IMR-90 (cell line): Measurements from ENCODE around the gene COPZ2. TPM values are rescaled to one million over a fixed set of nuclear protein-coding genes. Genes with fewer than 3 reads are reported as not detected.

Experiments
- ATAC-seq: fragments of 200-7000 bp; cut with Tn5 transposase; 2 replicates; pipeline ENCODE4 v1.9.1; 2020; ENCODE audit warnings: low read depth, mild to moderate bottlenecking, moderate library complexity
- BruUV-seq: library from RNA; stranded (reverse); fragments of 400-500 nt; replicated peaks from 2 replicates; lab custom pipeline; 2021; lab: Mats Ljungman, UMichigan
- CTCF ChIA-PET: fragments of 300-600 bp; formaldehyde crosslinking; extraction: SDS; loops from one replicate; lab custom pipeline; 2021; ENCODE audit warnings: antibody characterized with exemption; lab: Yijun Ruan, JAX
- POLR2A ChIA-PET: fragments of 300-600 bp; sonication (Branson Sonifier 250); formaldehyde crosslinking; loops from one replicate; lab custom pipeline; 2022; ENCODE audit warnings: antibody characterized with exemption; ENCODE audit not compliant: unreplicated experiment; lab: Charles Lee
- DNase-seq: peaks from one replicate; pipeline ENCODE4 v3.0.0; 2013
- H2AFZ ChIP-seq: replicated peaks from 2 replicates; pipeline ENCODE3; 2013; ENCODE audit warnings: low read length, mild to moderate bottlenecking; ENCODE audit not compliant: poor library complexity
- H2AK5ac ChIP-seq: 2 replicates; pipeline ENCODE4 v1.6.1; 2013; ENCODE audit warnings: low read depth, low read length, inconsistent platforms
- H2AK9ac ChIP-seq: replicated peaks from 2 replicates; pipeline ENCODE3; 2013; ENCODE audit warnings: mild to moderate bottlenecking, low read depth, low read length, moderate library complexity; ENCODE audit not compliant: poor library complexity
- H2BK120ac ChIP-seq: 2 replicates; pipeline ENCODE4 v1.6.1; 2013; ENCODE audit warnings: low read depth, low read length, inconsistent platforms
- H2BK15ac ChIP-seq: 3 replicates; pipeline ENCODE4 v1.6.1; 2013; ENCODE audit warnings: low read depth, low read length, inconsistent platforms
- H2BK20ac ChIP-seq: 2 replicates; pipeline ENCODE4 v1.6.1; 2013; ENCODE audit warnings: low read depth, mild to moderate bottlenecking, inconsistent platforms, low read length, moderate library complexity
- H2BK5ac ChIP-seq: 2 replicates; pipeline ENCODE4 v1.6.1; 2013; ENCODE audit warnings: mild to moderate bottlenecking, low read depth, low read length, inconsistent platforms; ENCODE audit not compliant: poor library complexity, severe bottlenecking
- H3K14ac ChIP-seq: replicated peaks from 2 replicates; pipeline ENCODE4 v1.6.1; 2013; ENCODE audit warnings: low read depth, low read length, inconsistent platforms
- H3K18ac ChIP-seq: 2 replicates; pipeline ENCODE4 v1.6.1; 2013; ENCODE audit warnings: low read depth, low read length, control low read depth
- H3K23ac ChIP-seq: 2 replicates; pipeline ENCODE4 v1.6.1; 2013; ENCODE audit warnings: low read depth, low read length, inconsistent platforms
- H3K27ac ChIP-seq: 2 replicates; pipeline ENCODE4 v1.5.1; 2013; ENCODE audit warnings: mild to moderate bottlenecking, control low read depth, low read length; ENCODE audit not compliant: insufficient read depth
- H3K27me3 ChIP-seq: 2 replicates; pipeline ENCODE4 v1.6.1; 2013; ENCODE audit warnings: low read length; ENCODE audit not compliant: control insufficient read depth, insufficient read depth
- H3K36me3 ChIP-seq: 2 replicates; pipeline ENCODE4 v1.6.1; 2013; ENCODE audit warnings: low read length, mixed read lengths; ENCODE audit not compliant: control insufficient read depth, insufficient read depth
- H3K4ac ChIP-seq: 2 replicates; pipeline ENCODE4 v1.6.1; 2013; ENCODE audit warnings: low read depth, low read length, inconsistent platforms
- H3K4me1 ChIP-seq: 2 replicates; pipeline ENCODE4 v1.6.1; 2013; ENCODE audit warnings: low read length, mixed read lengths; ENCODE audit not compliant: control insufficient read depth, insufficient read depth
- H3K4me2 ChIP-seq: 2 replicates; pipeline ENCODE4 v1.6.1; 2013; ENCODE audit warnings: low read depth, mild to moderate bottlenecking, control low read depth, low read length, moderate library complexity
- H3K4me3 ChIP-seq: 2 replicates; pipeline ENCODE4 v1.5.1; 2013; ENCODE audit warnings: low read depth, mild to moderate bottlenecking, control low read depth, low read length, moderate library complexity; ENCODE audit not compliant: insufficient read depth
- H3K56ac ChIP-seq: 2 replicates; pipeline ENCODE4 v1.6.1; 2013; ENCODE audit warnings: low read length, inconsistent platforms; ENCODE audit not compliant: insufficient read depth; ENCODE audit errors: extremely low read depth
- H3K79me1 ChIP-seq, 2 experiments: 2 replicates each; pipeline ENCODE4 v1.6.1; 2013; ENCODE audit warnings: low read length in 2 of 2, inconsistent platforms in 1 of 2, low read depth in 1 of 2
- H3K9ac ChIP-seq: 2 replicates; pipeline ENCODE4 v1.6.1; 2013; ENCODE audit warnings: low read depth, low read length, control low read depth
- H3K9me1 ChIP-seq: 2 replicates; pipeline ENCODE4 v1.6.1; 2013; ENCODE audit warnings: low read length, inconsistent platforms; ENCODE audit not compliant: insufficient read depth
- H3K9me3 ChIP-seq: 2 replicates; pipeline ENCODE4 v1.6.1; 2013; ENCODE audit warnings: low read length; ENCODE audit not compliant: control insufficient read depth, insufficient read depth
- H4K20me1 ChIP-seq: 2 replicates; pipeline ENCODE4 v1.6.1; 2013; ENCODE audit warnings: low read length, inconsistent platforms; ENCODE audit not compliant: insufficient read depth
- H4K5ac ChIP-seq: 2 replicates; pipeline ENCODE4 v1.6.1; 2013; ENCODE audit warnings: mild to moderate bottlenecking, low read depth, low read length, control low read depth
- H4K8ac ChIP-seq, 2 experiments: 2 replicates each; pipeline ENCODE4 v1.6.1; 2013; ENCODE audit warnings: low read depth in 2 of 2, low read length in 2 of 2, control low read depth in 1 of 2, inconsistent platforms in 1 of 2
- H4K91ac ChIP-seq: 2 replicates; pipeline ENCODE4 v1.6.1; 2013; ENCODE audit warnings: low read depth, low read length, inconsistent platforms; ENCODE audit not compliant: insufficient read depth
- BHLHE40 ChIP-seq: fragments of 150-350 bp; IDR thresholded peaks from 2 replicates; pipeline ENCODE4 v1.6.1; 2016; ENCODE audit warnings: mild to moderate bottlenecking, low read depth, low read length
- CEBPB ChIP-seq: IDR thresholded peaks from 2 replicates; pipeline ENCODE4 v1.6.1; 2012; ENCODE audit warnings: low read depth, low read length, improper control_type of control experiment
- CHD1 ChIP-seq: IDR thresholded peaks from 2 replicates; pipeline ENCODE4 v1.6.1; 2012; ENCODE audit warnings: low read depth, low read length, improper control_type of control experiment
- CTCF ChIP-seq: conservative IDR thresholded peaks from 2 replicates; pipeline ENCODE4 v1.5.1; 2012; ENCODE audit warnings: mild to moderate bottlenecking, low read depth, low read length, improper control_type of control experiment
- ELK1 ChIP-seq: fragments of 150-350 bp; IDR thresholded peaks from 2 replicates; pipeline ENCODE4 v1.6.1; 2016; ENCODE audit warnings: low read depth, mild to moderate bottlenecking, low read length, moderate library complexity, borderline replicate concordance
- FOS ChIP-seq: fragments of 150-350 bp; IDR thresholded peaks from 2 replicates; pipeline ENCODE4 v1.6.1; 2016; ENCODE audit warnings: low read depth, low read length
- MAFK ChIP-seq: IDR thresholded peaks from 2 replicates; pipeline ENCODE4 v1.6.1; 2012; ENCODE audit warnings: low read depth, low read length, improper control_type of control experiment
- MAZ ChIP-seq: IDR thresholded peaks from 2 replicates; pipeline ENCODE4 v1.6.1; 2012; ENCODE audit warnings: low read depth, mild to moderate bottlenecking, low read length, improper control_type of control experiment, moderate library complexity, borderline replicate concordance
- MXI1 ChIP-seq: IDR thresholded peaks from 2 replicates; pipeline ENCODE4 v1.6.1; 2012; ENCODE audit warnings: low read depth, mild to moderate bottlenecking, low read length, moderate library complexity, borderline replicate concordance
- NFE2L2 ChIP-seq: fragments of 150-350 bp; IDR thresholded peaks from 2 replicates; pipeline ENCODE4 v1.6.1; 2016; ENCODE audit warnings: low read depth, mild to moderate bottlenecking, low read length
- POLR2A ChIP-seq: IDR thresholded peaks from 2 replicates; pipeline ENCODE4 v1.6.1; 2012; ENCODE audit warnings: mild to moderate bottlenecking, low read depth, low read length
- RAD21 ChIP-seq: IDR thresholded peaks from 2 replicates; pipeline ENCODE4 v1.6.1; 2012; ENCODE audit warnings: low read length, improper control_type of control experiment
- RCOR1 ChIP-seq: IDR thresholded peaks from 2 replicates; pipeline ENCODE4 v1.6.1; 2012; ENCODE audit warnings: mild to moderate bottlenecking, low read length, improper control_type of control experiment; ENCODE audit not compliant: insufficient replicate concordance
- RFX5 ChIP-seq: IDR thresholded peaks from 2 replicates; pipeline ENCODE4 v1.8.0; 2012; ENCODE audit warnings: low read depth, mild to moderate bottlenecking, low read length, moderate library complexity
- SMC3 ChIP-seq: fragments of 150-350 bp; IDR thresholded peaks from 2 replicates; pipeline ENCODE4 v1.6.1; 2016; ENCODE audit warnings: low read depth, mild to moderate bottlenecking, antibody characterized with exemption, low read length, moderate library complexity
- USF2 ChIP-seq: fragments of 150-350 bp; IDR thresholded peaks from 2 replicates; pipeline ENCODE4 v1.6.1; 2017; ENCODE audit warnings: mild to moderate bottlenecking, antibody characterized with exemption, low read length, low read depth
- WGBS, 2 experiments: methylation state at CpG; one replicate each; pipeline versions ENCODE4 v1.1.5 to v1.1.7; 2013; ENCODE audit warnings: missing lambda C conversion rate in 2 of 2; ENCODE audit not compliant: insufficient read length in 1 of 2; ENCODE audit errors: extremely low coverage in 2 of 2; 5-methylcytosine and 5-hydroxymethylcytosine counted together
- dilution Hi-C: fragments of 300-500 bp; cut with HindIII; formaldehyde crosslinking; loops from one replicate; pipeline ENCODE4 v1.14.3; 2018; ENCODE audit warnings: low sequenced_read_pairs; ENCODE audit not compliant: unreplicated experiment
- in situ Hi-C: fragments of 300-500 bp; cut with MboI; formaldehyde crosslinking; loops from 3 replicates; pipeline ENCODE4 v1.14.3; 2019; ENCODE audit warnings: low sequenced_read_pairs, inconsistent platforms, mixed read lengths
- intact Hi-C: fragments of 100-400 bp; cut with micrococcal nuclease; formaldehyde crosslinking; loops from 2 replicates; pipeline ENCODE4 v1.10.0; 2022
- polyA plus RNA-seq, 3 experiments: library from polyadenylated mRNA; depleted of rRNA; stranded (reverse); fragments of >200 nt; gene quantifications; 2 replicates each; pipeline ENCODE4 v1.2.3, GENCODE V29; 2012; ENCODE audit warnings: low replicate concordance in 1 of 3
- total RNA-seq: library from RNA; depleted of rRNA; stranded (reverse); fragments of >200 nt; gene quantifications from 2 replicates; pipeline ENCODE4 v1.2.3, GENCODE V29; 2012

COPZ2 gene
- total and polyA plus RNA-seq, 2 of the 4 experiments (the other 2 are of a cell fraction) = 41.0 to 86.1 TPM

- H2BK15ac ChIP-seq = no peak overlapping the region
- ATAC-seq (no peak), DNase-seq (no peak)
- no peak overlapping the region for H3K4me3 ChIP-seq
- H3K36me3 ChIP-seq = peaks cover 36% of the 10 kb centered on the region
- no peaks in the 10 kb centered on the region for H3K27me3 ChIP-seq
- POLR2A ChIA-PET = no interaction called here
- no peak overlapping the region for H3K14ac ChIP-seq
- H2AK5ac ChIP-seq = no peak overlapping the region
- H2AFZ ChIP-seq = no peak overlapping the region
- WGBS, 2 experiments = no CpG with 5 or more reads among the region's 3 CpGs
- in situ Hi-C loops = loop anchor here (5.0 kb wide), 1 partner anchor 35 kb away; no protein-coding TSS in a partner anchor
- H3K56ac ChIP-seq = no peak overlapping the region
- H4K5ac ChIP-seq = no peak overlapping the region; the same call in 1 of the 2 replicates
- no peak overlapping the region for H3K23ac ChIP-seq
- H4K8ac ChIP-seq = no peak overlapping the region
- TF ChIP-seq NFE2L2 = no peak
- TF ChIP-seq RAD21 = no peak
- TF ChIP-seq CTCF = no peak
- TF ChIP-seq POLR2A = no peak
- no peak for TF ChIP-seq BHLHE40
- no peak for TF ChIP-seq MXI1
- no peak for TF ChIP-seq ELK1
- TF ChIP-seq MAZ = no peak
- no peak for TF ChIP-seq RFX5
- no peak for TF ChIP-seq USF2
- no peak for TF ChIP-seq SMC3
- TF ChIP-seq RCOR1 = no peak
- TF ChIP-seq MAFK = no peak
- no peak for TF ChIP-seq FOS
- TF ChIP-seq CHD1 = no peak
- TF ChIP-seq CEBPB = no peak
- peaks cover 2% of the 10 kb centered on the region for H3K4me1 ChIP-seq
- H3K4me2 ChIP-seq = no peak overlapping the region
- no peak overlapping the region for H2AK9ac ChIP-seq
- H2BK120ac ChIP-seq = no peak overlapping the region
- peaks cover 5% of the 10 kb centered on the region; the same call in 1 of the 2 replicates for H4K20me1 ChIP-seq
- CTCF ChIA-PET = interaction anchor here (0.6 to 1.1 kb wide), 2 partner anchors 13 to 42 kb away, joined by 3 read pairs; no protein-coding TSS in a partner anchor
- H3K9me1 ChIP-seq = peaks cover 3% of the 10 kb centered on the region
- H2BK5ac ChIP-seq = no peak overlapping the region
- no peak overlapping the region for H3K9ac ChIP-seq
- H3K9me3 ChIP-seq = no peaks in the 10 kb centered on the region
- no peak overlapping the region for H3K18ac ChIP-seq
- no peak overlapping the region for H4K91ac ChIP-seq
- intact Hi-C loops = no loop called here
- H3K27ac ChIP-seq = no peak overlapping the region
- no peak overlapping the region for H2BK20ac ChIP-seq
- dilution Hi-C loops = no loop called here
- no TSS peak for BruUV-seq
- H3K79me1 ChIP-seq = peaks cover 14 to 52% of the 10 kb centered on the region in 2 experiments
- no peak overlapping the region for H3K4ac ChIP-seq
Observed at GRCh38 chr17:48067245-48067644, 29.6 kb upstream of the COPZ2 start.
